Nephron progenitor cell (in vitro differentiated cells): ENCODE measurements around the gene SGSH.

Experiments
- DNase-seq: peaks from one replicate; pipeline ENCODE4 v3.0.0; 2021
- H3K27ac Mint-ChIP-seq: 2 replicates; pipeline ENCODE4 v1.8.0; 2021; ENCODE audit warnings: mild to moderate bottlenecking, moderate library complexity, mixed read lengths
- H3K27me3 Mint-ChIP-seq: 2 replicates; pipeline ENCODE4 v1.8.0; 2021; ENCODE audit warnings: mild to moderate bottlenecking, low read depth, mixed read lengths; ENCODE audit not compliant: poor library complexity
- H3K36me3 Mint-ChIP-seq: 2 replicates; pipeline ENCODE4 v1.8.0; 2021; ENCODE audit warnings: low read depth, mixed read lengths
- H3K4me1 Mint-ChIP-seq: 2 replicates; pipeline ENCODE4 v1.8.0; 2021; ENCODE audit warnings: mixed read lengths
- H3K4me3 Mint-ChIP-seq: 2 replicates; pipeline ENCODE4 v1.8.0; 2021; ENCODE audit warnings: mild to moderate bottlenecking, moderate library complexity, mixed read lengths
- H3K9me3 Mint-ChIP-seq: 2 replicates; pipeline ENCODE4 v1.8.0; 2021; ENCODE audit warnings: mild to moderate bottlenecking, moderate library complexity, mixed read lengths
- CTCF ChIP-seq: fragments of 200-600 bp; sonication (generic); IDR thresholded peaks from 2 replicates; pipeline ENCODE4 v1.5.0; 2021; ENCODE audit warnings: antibody characterized with exemption

The SGSH gene

DNA sequence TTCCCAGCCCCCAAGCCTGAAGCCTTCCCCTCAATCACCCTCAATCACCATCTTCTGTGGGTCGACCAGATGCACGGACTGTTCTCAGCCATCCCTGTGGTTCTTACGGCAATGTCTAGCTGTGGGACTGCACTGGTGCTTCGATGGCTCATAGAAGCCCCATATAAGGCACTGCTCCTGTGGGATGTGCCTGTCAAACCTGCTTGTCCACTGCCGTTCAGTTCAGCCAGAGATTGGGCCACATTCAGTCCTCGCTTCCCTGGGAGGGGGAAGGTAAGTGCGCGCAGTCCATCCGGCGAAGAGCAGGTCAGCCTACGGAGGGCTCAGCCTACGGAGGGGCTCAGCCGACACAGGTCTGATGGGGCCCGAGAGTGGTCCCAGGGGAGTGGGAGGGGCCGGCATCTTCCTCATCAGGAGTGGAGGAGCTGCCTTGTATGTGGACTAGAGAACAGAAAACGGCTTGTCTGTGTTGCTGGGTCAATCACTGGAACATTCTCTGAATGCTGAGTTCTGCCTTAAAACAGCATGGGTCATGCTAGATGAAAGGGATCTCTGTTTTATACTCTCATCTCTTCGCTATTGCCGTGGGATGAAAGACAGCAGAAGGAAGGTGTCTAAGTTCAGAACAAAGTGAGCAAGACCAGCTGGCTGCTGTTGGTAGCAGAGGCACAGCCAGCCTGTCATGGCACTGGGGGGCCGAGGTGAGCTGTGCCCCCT, 50.2 kb downstream of the SGSH start, which contains the start of gene CARD14:
TSS of gene CARD14 (plus strand) at position 247 of the 717 bp plus-strand sequence. CDS start 11,409 bp downstream, outside the sequence.
- no peak for DNase-seq
- no peaks in the 10 kb centered on the region for H3K27me3 Mint-ChIP-seq
- no peaks in the 10 kb centered on the region for H3K36me3 Mint-ChIP-seq
- TF ChIP-seq CTCF: no peak
- H3K9me3 Mint-ChIP-seq: no peaks in the 10 kb centered on the region
- H3K4me1 Mint-ChIP-seq: peaks cover 21% of the 10 kb centered on the region
- no peak within 1 kb of the TSS for H3K27ac Mint-ChIP-seq
- no peak within 1 kb of the TSS for H3K4me3 Mint-ChIP-seq

GRCh38 chr17:80169107-80169506, 51.0 kb downstream of the SGSH start:
- H3K27ac Mint-ChIP-seq: no peak overlapping the region
- no peaks in the 10 kb centered on the region for H3K9me3 Mint-ChIP-seq
- DNase-seq: no peak
- no peaks in the 10 kb centered on the region for H3K27me3 Mint-ChIP-seq
- no peak overlapping the region for H3K4me3 Mint-ChIP-seq
- H3K36me3 Mint-ChIP-seq: no peaks in the 10 kb centered on the region
- TF ChIP-seq CTCF: no peak
- peaks cover 21% of the 10 kb centered on the region for H3K4me1 Mint-ChIP-seq

DNA sequence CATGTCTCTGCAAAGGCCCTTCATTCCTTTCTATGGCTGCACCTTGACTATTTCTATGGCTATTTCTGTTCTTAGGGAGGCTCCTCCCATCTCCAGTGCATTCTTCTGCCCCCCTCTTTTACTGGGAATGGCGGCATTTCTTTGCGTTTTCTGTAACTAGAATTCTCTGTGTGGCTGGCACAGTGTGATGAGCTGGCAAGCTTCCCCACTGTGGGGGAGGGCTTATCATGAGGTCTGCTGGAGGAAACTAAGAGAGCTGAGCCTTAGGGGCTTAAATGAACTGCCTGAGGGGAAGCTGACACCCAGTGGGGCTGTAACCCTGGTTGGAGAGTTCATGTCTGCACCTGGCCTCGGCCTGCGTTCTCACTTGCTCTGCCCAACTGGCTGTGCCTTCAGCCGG, 51.8 kb downstream of the SGSH start:
- no peak for DNase-seq
- no peak overlapping the region for H3K27ac Mint-ChIP-seq
- H3K4me3 Mint-ChIP-seq: no peak overlapping the region
- peaks cover 21% of the 10 kb centered on the region for H3K4me1 Mint-ChIP-seq
- H3K36me3 Mint-ChIP-seq: no peaks in the 10 kb centered on the region
- H3K9me3 Mint-ChIP-seq: no peaks in the 10 kb centered on the region
- peaks cover 4% of the 10 kb centered on the region for H3K27me3 Mint-ChIP-seq
- no peak for TF ChIP-seq CTCF

GRCh38 chr17:80166446-80166845, 53.7 kb downstream of the SGSH start:
- Mint-ChIP-seq H3K27ac (no peak overlapping the region), H3K4me3 (no peak overlapping the region), H3K27me3 (peaks cover 4% of the 10 kb centered on the region), H3K4me1 (peaks cover 29% of the 10 kb centered on the region), H3K36me3 (no peaks in the 10 kb centered on the region), H3K9me3 (no peaks in the 10 kb centered on the region)
- TF ChIP-seq CTCF: no peak
- no peak for DNase-seq

- no peak for DNase-seq
- H3K9me3 Mint-ChIP-seq: no peaks in the 10 kb centered on the region
- no peak overlapping the region for H3K27ac Mint-ChIP-seq
- H3K4me1 Mint-ChIP-seq: peaks cover 40% of the 10 kb centered on the region
- peaks cover 4% of the 10 kb centered on the region for H3K27me3 Mint-ChIP-seq
- TF ChIP-seq CTCF: no peak
- H3K4me3 Mint-ChIP-seq: no peak overlapping the region
- H3K36me3 Mint-ChIP-seq: no peaks in the 10 kb centered on the region
These were observed 55.9 kb downstream of the SGSH start for GRCh38 chr17:80164185-80164584.

- Mint-ChIP-seq H3K4me1 (peaks cover 34% of the 10 kb centered on the region), H3K4me3 (no peak overlapping the region), H3K27ac (no peak overlapping the region), H3K27me3 (peaks cover 4% of the 10 kb centered on the region), H3K36me3 (no peaks in the 10 kb centered on the region), H3K9me3 (no peaks in the 10 kb centered on the region)
- DNase-seq: no peak
- no peak for TF ChIP-seq CTCF
These were observed 56.8 kb downstream of the SGSH start for GRCh38 chr17:80163336-80163735.
